Liver (tissue), 9 donors: ENCODE measurements around the gene RACGAP1. TPM values are rescaled to one million over a fixed set of nuclear protein-coding genes. Genes with fewer than 3 reads are reported as not detected.
A peak's percentile ranks its signal among the peaks of the same experiment; 100 is the strongest.

Experiments used
- DNase-seq: peaks from one replicate; pipeline ENCODE4 v3.0.0-alpha.2; 2017; ENCODE audit warnings: low spot score
- H3K27ac ChIP-seq, 2 donors: one replicate each; pipeline ENCODE4 v1.7.0; 2013; ENCODE audit warnings: inconsistent platforms in 2 of 2, low read length in 2 of 2, control low read depth in 1 of 2, low read depth in 1 of 2, mild to moderate bottlenecking in 1 of 2
- H3K27me3 ChIP-seq, 4 donors: one replicate each; pipeline versions ENCODE4 v1.6.1 to v1.7.0; 2013; ENCODE audit warnings: low read length in 3 of 4, inconsistent platforms in 1 of 4, mild to moderate bottlenecking in 1 of 4, moderate library complexity in 1 of 4; ENCODE audit not compliant: control insufficient read depth in 4 of 4, insufficient read depth in 4 of 4
- H3K36me3 ChIP-seq, 4 donors: one replicate each; pipeline versions ENCODE4 v1.6.1 to v1.7.0; 2013; ENCODE audit warnings: low read length in 3 of 4, mild to moderate bottlenecking in 3 of 4, low read depth in 1 of 4, moderate library complexity in 1 of 4; ENCODE audit not compliant: control insufficient read depth in 4 of 4, insufficient read depth in 3 of 4
- H3K4me1 ChIP-seq, 4 donors: one replicate each; pipeline versions ENCODE4 v1.6.1 to v1.7.0; 2013; ENCODE audit warnings: low read length in 3 of 4, mild to moderate bottlenecking in 3 of 4, moderate library complexity in 1 of 4; ENCODE audit not compliant: control insufficient read depth in 4 of 4, insufficient read depth in 4 of 4
- H3K4me3 ChIP-seq, 3 donors: one replicate each; pipeline versions ENCODE4 v1.6.1 to v1.7.0; 2013; ENCODE audit warnings: low read length in 3 of 3, control low read depth in 1 of 3, low read depth in 1 of 3, mild to moderate bottlenecking in 1 of 3
- H3K9ac ChIP-seq, 2 donors: one replicate each; pipeline ENCODE4 v1.7.0; 2013; ENCODE audit warnings: low read length in 2 of 2, mild to moderate bottlenecking in 2 of 2, moderate library complexity in 2 of 2, control low read depth in 1 of 2, low read depth in 1 of 2
- H3K9me3 ChIP-seq, 4 donors: one replicate each; pipeline versions ENCODE4 v1.6.1 to v1.7.0; 2013; ENCODE audit warnings: low read length in 3 of 4; ENCODE audit not compliant: control insufficient read depth in 4 of 4
- EGR1 ChIP-seq, 2 donors: IDR thresholded peaks; 2 replicates each; pipeline ENCODE4 v1.6.1; 2016 to 2018; ENCODE audit warnings: antibody characterized with exemption in 2 of 2, low read depth in 2 of 2
- FOXA2 ChIP-seq: IDR thresholded peaks from 2 replicates; pipeline ENCODE4 v1.6.1; 2016; ENCODE audit warnings: antibody characterized with exemption
- GABPA ChIP-seq, 2 donors: IDR thresholded peaks in 1 of 2; conservative IDR thresholded peaks in 1 of 2; 2 replicates each; pipeline ENCODE4 v1.6.1; 2016; ENCODE audit warnings: antibody characterized with exemption in 2 of 2, mild to moderate bottlenecking in 1 of 2, moderate library complexity in 1 of 2
- HNF4A ChIP-seq, 2 donors: conservative IDR thresholded peaks; 2 replicates each; pipeline ENCODE4 v1.6.1; 2016; ENCODE audit warnings: antibody characterized with exemption in 2 of 2, mild to moderate bottlenecking in 2 of 2
- HNF4G ChIP-seq: IDR thresholded peaks from 2 replicates; pipeline ENCODE4 v1.6.1; 2016; ENCODE audit warnings: antibody characterized with exemption
- JUND ChIP-seq, 2 donors: IDR thresholded peaks; 2 replicates each; pipeline ENCODE4 v1.6.1; 2016; ENCODE audit warnings: antibody characterized with exemption in 2 of 2
- NR2F2 ChIP-seq: IDR thresholded peaks from 2 replicates; pipeline ENCODE4 v1.6.1; 2016; ENCODE audit warnings: antibody characterized with exemption
- RAD21 ChIP-seq, 2 donors: IDR thresholded peaks; 2 replicates each; pipeline ENCODE4 v1.6.1; 2016; ENCODE audit warnings: antibody characterized with exemption in 2 of 2, mild to moderate bottlenecking in 2 of 2
- RXRA ChIP-seq, 2 donors: IDR thresholded peaks; 2 replicates each; pipeline ENCODE4 v1.6.1; 2017 to 2018; ENCODE audit warnings: antibody characterized with exemption in 2 of 2, mild to moderate bottlenecking in 1 of 2
- YY1 ChIP-seq: IDR thresholded peaks from 2 replicates; pipeline ENCODE4 v1.6.1; 2016; ENCODE audit warnings: antibody characterized with exemption, mild to moderate bottlenecking
- WGBS: extraction: QIAGEN DNeasy Blood & Tissue Kit; methylation state at CpG from one replicate; pipeline ENCODE4 v1.1.7; 2013; 5-methylcytosine and 5-hydroxymethylcytosine counted together
- polyA plus RNA-seq, 2 donors: library from polyadenylated mRNA; stranded (reverse) in 1 of 2; unstranded in 1 of 2; fragments of 200-250 nt in 1 of 2; fragments of >200 nt in 1 of 2; fragmentation: Nextera tagmentation in 1 of 2; extraction: Ambion mirVana in 1 of 2; gene quantifications; one replicate each; pipeline versions ENCODE4 v1.2.1 to v1.2.3, GENCODE V29; 2013 to 2015
- total RNA-seq, 2 donors: library from RNA; depleted of rRNA; stranded (reverse); fragments of >200 nt; gene quantifications; one replicate each; pipeline ENCODE4 v1.2.3, GENCODE V29; 2014
- TF ChIP-seq, protein P1 (sequence below): IDR thresholded peaks from 2 replicates; pipeline ENCODE4 v1.6.1; 2016; ENCODE audit warnings: antibody characterized with exemption, mild to moderate bottlenecking
- TF ChIP-seq, protein P2 (sequence below): IDR thresholded peaks from 2 replicates; pipeline ENCODE4 v1.6.1; 2016; ENCODE audit warnings: antibody characterized with exemption
- TF ChIP-seq, protein P3 (sequence below): fragments of 150-350 bp; IDR thresholded peaks from 2 replicates; pipeline ENCODE4 v1.5.1; 2017; ENCODE audit warnings: improper control_type of control experiment, low read depth, low read length; ENCODE audit not compliant: missing input control
- TF ChIP-seq, protein P4 (sequence below): IDR thresholded peaks from 2 replicates; pipeline ENCODE4 v1.6.1; 2016; ENCODE audit warnings: antibody characterized with exemption
- TF ChIP-seq, protein P5 (sequence below): IDR thresholded peaks from 2 replicates; pipeline ENCODE4 v1.6.1; 2016; ENCODE audit warnings: antibody characterized with exemption
- donor health status: healthy.
- donor health status: healthy.
- donor health status: healthy.
- donor health status: healthy.
- donor health status: healthy.

Gene RACGAP1
- total and polyA plus RNA-seq, 4 donors = 1.0 to 38.3 (median 2.9) TPM

DNA sequence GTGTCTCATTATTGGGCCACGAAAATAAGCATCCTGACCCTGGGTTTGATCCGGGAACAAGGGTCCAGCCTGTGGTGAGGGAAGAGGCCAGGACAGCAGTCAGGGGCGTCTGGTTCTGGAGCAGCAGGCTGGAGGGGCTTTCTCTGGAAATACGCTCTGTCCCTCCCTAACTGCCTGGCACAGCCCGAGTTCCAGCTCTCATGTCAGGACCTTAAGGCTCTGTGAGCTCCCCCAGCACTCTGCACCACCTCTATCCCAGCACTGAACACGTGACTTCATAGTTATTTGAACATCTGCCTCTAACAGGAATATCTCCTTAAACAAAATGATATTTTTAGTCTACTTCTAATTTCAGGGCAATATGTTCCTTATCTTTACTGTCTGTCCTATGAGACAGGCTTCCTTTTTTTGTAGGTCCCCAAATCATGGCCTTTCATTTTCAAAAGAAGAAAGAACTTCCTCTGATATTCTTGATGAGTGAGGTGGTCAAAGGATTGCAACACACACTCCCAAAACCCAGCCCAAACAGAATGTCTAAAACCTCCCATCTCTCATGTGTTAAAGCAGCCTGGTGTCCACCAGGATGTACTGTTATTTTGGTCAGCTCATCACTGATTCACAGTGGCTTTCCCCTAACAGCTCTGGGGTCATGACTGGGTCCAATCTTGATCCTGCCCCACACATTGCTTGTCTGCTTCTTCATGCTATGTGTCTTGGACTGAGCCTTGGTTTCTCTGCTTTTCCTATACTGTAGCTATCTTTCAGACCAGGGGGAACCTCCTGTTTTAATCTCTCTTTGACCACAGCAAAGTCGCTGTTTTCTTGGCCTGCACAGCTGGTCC, 42.8 kb downstream of the RACGAP1 start:
- Histone ChIP-seq H3K27ac (no peak overlapping the region), H3K36me3 (no peaks in the 10 kb centered on the region), H3K4me3 (no peak overlapping the region), H3K4me1 (peaks cover 0 to 8% (median 3%) of the 10 kb centered on the region in 4 donors), H3K9me3 (no peaks in the 10 kb centered on the region), H3K27me3 (no peaks in the 10 kb centered on the region), H3K9ac (no peak overlapping the region)
- WGBS = 94% methylated on average over 7 of the region's 7 CpGs
- TF ChIP-seq, protein P1, sequence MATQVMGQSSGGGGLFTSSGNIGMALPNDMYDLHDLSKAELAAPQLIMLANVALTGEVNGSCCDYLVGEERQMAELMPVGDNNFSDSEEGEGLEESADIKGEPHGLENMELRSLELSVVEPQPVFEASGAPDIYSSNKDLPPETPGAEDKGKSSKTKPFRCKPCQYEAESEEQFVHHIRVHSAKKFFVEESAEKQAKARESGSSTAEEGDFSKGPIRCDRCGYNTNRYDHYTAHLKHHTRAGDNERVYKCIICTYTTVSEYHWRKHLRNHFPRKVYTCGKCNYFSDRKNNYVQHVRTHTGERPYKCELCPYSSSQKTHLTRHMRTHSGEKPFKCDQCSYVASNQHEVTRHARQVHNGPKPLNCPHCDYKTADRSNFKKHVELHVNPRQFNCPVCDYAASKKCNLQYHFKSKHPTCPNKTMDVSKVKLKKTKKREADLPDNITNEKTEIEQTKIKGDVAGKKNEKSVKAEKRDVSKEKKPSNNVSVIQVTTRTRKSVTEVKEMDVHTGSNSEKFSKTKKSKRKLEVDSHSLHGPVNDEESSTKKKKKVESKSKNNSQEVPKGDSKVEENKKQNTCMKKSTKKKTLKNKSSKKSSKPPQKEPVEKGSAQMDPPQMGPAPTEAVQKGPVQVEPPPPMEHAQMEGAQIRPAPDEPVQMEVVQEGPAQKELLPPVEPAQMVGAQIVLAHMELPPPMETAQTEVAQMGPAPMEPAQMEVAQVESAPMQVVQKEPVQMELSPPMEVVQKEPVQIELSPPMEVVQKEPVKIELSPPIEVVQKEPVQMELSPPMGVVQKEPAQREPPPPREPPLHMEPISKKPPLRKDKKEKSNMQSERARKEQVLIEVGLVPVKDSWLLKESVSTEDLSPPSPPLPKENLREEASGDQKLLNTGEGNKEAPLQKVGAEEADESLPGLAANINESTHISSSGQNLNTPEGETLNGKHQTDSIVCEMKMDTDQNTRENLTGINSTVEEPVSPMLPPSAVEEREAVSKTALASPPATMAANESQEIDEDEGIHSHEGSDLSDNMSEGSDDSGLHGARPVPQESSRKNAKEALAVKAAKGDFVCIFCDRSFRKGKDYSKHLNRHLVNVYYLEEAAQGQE = no peak
- TF ChIP-seq RXRA (IDR thresholded peaks at IDR 0.05) = no peak
- TF ChIP-seq, protein P2, sequence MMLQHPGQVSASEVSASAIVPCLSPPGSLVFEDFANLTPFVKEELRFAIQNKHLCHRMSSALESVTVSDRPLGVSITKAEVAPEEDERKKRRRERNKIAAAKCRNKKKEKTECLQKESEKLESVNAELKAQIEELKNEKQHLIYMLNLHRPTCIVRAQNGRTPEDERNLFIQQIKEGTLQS = no peak
- no peak for DNase-seq

DNA sequence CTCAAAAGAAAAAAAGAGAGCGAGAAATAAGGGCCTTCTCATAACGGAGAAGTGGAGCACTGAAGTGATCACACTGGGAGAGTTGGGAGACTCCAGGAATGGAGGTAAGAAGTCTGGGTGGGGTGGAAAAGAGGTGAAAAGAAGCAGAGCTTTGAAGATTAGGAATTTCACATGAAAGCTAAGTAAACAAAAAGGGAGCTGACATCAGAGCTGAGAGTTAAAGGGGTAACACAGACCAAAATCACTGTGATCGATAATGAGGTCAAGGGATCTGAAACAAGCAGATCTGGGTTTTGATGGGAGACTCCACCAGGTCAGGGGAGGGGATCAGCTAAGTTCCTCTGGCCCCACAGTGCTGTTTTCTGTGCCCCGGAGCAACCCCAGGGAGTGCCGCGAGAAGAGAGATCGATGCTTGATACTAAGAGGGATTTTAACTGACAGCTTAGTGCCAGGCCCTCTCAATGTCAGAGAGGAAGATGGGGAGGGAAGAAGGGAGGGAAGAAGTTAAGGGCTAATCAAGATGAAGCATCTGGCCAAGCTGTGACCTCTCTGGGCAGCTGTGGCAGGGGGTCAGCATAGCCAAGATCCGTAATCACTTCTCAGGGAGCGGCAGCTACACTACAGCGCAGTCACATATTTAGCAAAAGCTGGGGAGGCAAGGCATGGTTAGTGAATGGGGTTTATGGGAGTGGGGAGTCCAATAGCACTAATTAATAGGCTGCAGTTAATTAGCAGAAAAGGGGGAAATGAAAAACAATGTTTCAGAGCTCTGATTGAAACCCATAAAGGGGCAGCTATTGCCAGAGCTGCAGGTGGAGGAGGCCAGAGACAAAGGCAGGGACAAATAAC, 44.6 kb downstream of the RACGAP1 start:
- Histone ChIP-seq H3K27me3 (no peaks in the 10 kb centered on the region), H3K36me3 (no peaks in the 10 kb centered on the region), H3K9me3 (no peaks in the 10 kb centered on the region), H3K27ac (no peak overlapping the region), H3K9ac (no peak overlapping the region), H3K4me3 (no peak overlapping the region), H3K4me1 (peaks cover 0 to 8% (median 3%) of the 10 kb centered on the region in 4 donors)
- WGBS = 88% methylated on average over 10 of the region's 10 CpGs
- TF ChIP-seq RXRA (IDR thresholded peaks at IDR 0.05) = peak in 1 of 2 donors; percentile 39
- TF ChIP-seq, protein P3, sequence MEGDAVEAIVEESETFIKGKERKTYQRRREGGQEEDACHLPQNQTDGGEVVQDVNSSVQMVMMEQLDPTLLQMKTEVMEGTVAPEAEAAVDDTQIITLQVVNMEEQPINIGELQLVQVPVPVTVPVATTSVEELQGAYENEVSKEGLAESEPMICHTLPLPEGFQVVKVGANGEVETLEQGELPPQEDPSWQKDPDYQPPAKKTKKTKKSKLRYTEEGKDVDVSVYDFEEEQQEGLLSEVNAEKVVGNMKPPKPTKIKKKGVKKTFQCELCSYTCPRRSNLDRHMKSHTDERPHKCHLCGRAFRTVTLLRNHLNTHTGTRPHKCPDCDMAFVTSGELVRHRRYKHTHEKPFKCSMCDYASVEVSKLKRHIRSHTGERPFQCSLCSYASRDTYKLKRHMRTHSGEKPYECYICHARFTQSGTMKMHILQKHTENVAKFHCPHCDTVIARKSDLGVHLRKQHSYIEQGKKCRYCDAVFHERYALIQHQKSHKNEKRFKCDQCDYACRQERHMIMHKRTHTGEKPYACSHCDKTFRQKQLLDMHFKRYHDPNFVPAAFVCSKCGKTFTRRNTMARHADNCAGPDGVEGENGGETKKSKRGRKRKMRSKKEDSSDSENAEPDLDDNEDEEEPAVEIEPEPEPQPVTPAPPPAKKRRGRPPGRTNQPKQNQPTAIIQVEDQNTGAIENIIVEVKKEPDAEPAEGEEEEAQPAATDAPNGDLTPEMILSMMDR = no peak
- TF ChIP-seq FOXA2 = no peak
- DNase-seq = no peak

DNA sequence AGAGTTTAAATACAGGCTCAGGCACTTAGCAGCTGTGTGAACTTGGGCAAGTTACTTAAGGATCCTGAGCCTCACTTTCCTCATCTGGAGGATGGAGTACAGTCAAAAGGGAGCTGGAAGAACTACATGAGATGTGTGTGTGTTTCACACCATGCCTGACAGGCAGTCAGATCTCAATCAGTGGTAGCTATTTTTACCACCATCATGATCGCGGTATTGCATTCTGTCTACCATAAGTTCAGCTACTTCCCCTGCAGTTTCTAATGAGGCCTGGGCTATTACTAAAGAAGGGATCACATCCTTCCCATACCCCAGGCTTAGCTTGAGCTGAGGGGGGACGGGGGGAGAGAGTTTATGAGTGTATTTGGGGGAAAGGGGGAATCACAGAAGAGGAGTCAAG, 45.5 kb downstream of the RACGAP1 start:
- Histone ChIP-seq H3K27ac (no peak overlapping the region), H3K9me3 (no peaks in the 10 kb centered on the region), H3K27me3 (no peaks in the 10 kb centered on the region), H3K4me1 (peaks cover 0 to 9% (median 4%) of the 10 kb centered on the region in 4 donors), H3K4me3 (no peak overlapping the region), H3K9ac (no peak overlapping the region), H3K36me3 (no peaks in the 10 kb centered on the region)
- 87% methylated on average over 3 of the region's 3 CpGs for whole genome bisulfite sequencing
- no peak for DNase-seq
- TF ChIP-seq NR2F2 = no peak
- TF ChIP-seq HNF4A (conservative IDR thresholded peaks at IDR 0.05) = no peak
- no peak for TF ChIP-seq HNF4G
- no peak for TF ChIP-seq EGR1 (IDR thresholded peaks at IDR 0.05; ENCODE audit: low read depth in 2 of 2)
- no peak for TF ChIP-seq GABPA (IDR thresholded peaks at IDR 0.05 in 1 of 2, conservative IDR thresholded peaks at IDR 0.05 in 1 of 2)
- no peak for TF ChIP-seq JUND (IDR thresholded peaks at IDR 0.05)
- TF ChIP-seq, protein P3 = no peak
- TF ChIP-seq, protein P4, sequence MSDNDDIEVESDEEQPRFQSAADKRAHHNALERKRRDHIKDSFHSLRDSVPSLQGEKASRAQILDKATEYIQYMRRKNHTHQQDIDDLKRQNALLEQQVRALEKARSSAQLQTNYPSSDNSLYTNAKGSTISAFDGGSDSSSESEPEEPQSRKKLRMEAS = no peak
- TF ChIP-seq, protein P5, sequence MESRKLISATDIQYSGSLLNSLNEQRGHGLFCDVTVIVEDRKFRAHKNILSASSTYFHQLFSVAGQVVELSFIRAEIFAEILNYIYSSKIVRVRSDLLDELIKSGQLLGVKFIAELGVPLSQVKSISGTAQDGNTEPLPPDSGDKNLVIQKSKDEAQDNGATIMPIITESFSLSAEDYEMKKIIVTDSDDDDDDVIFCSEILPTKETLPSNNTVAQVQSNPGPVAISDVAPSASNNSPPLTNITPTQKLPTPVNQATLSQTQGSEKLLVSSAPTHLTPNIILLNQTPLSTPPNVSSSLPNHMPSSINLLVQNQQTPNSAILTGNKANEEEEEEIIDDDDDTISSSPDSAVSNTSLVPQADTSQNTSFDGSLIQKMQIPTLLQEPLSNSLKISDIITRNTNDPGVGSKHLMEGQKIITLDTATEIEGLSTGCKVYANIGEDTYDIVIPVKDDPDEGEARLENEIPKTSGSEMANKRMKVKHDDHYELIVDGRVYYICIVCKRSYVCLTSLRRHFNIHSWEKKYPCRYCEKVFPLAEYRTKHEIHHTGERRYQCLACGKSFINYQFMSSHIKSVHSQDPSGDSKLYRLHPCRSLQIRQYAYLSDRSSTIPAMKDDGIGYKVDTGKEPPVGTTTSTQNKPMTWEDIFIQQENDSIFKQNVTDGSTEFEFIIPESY = no peak
- TF ChIP-seq YY1 = no peak
- no peak for TF ChIP-seq RAD21 (IDR thresholded peaks at IDR 0.05)
